Fibroblast of mammary gland (primary cell): ENCODE data around the gene ARHGAP33.

Source experiments
- DNase-seq: peaks from one replicate; pipeline ENCODE4 v3.0.0-alpha.2; 2010; ENCODE audit warnings: low read depth
- H3K4me3 ChIP-seq: 2 replicates; pipeline ENCODE4 v1.5.1; 2011; ENCODE audit warnings: low read depth, mild to moderate bottlenecking, low read length, moderate library complexity; ENCODE audit not compliant: control insufficient read depth
- CTCF ChIP-seq: conservative IDR thresholded peaks from 2 replicates; pipeline ENCODE4 v1.5.1; 2011; ENCODE audit warnings: low read depth, low read length, inconsistent platforms; ENCODE audit not compliant: control insufficient read depth, insufficient read depth

The ARHGAP33 gene

GRCh38 chr19:35776102-35776788 lies 881 bp downstream of the ARHGAP33 start:
- peak overlapping the region; percentile 66 for H3K4me3 ChIP-seq
- no peak for TF ChIP-seq CTCF
- no peak for DNase-seq

DNA sequence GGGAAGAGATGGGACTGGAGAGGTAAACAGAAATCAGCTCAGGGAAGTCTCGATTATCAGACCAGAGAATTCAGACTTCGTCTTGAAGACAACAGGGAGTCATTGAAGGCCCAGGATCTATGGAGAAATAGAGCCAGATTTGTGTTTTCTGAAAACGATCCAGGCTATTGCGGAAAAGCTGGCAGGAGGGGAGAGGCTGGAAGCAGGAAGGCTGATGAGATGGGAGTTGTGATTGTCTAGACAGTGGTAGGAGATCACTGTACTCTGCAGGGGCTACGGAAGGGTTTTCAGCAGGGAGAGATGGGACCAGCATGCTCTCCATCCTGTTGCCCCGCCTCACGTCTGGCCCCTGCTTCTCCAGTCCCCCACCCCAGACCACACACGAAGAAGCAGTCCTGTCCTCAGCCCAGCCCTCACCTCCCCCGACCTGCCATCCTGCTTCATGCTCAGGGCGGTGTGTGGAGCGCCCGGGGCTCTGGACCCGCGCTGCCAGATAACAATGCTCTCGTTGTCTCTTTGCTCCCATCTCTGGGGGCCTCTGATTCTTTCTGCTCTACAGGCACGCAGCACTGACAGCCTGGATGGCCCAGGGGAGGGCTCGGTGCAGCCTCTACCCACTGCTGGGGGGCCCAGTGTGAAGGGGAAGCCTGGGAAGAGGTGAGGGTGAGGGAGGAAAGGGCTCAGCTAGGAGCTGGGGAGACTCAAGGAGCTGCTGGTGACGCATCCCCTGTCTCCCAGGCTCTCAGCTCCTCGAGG lies 1.9 kb downstream of the ARHGAP33 start:
- TF ChIP-seq CTCF = no peak
- H3K4me3 ChIP-seq = no peak overlapping the region
- DNase-seq = no peak

GRCh38 chr19:35777961-35778360 lies 2.6 kb downstream of the ARHGAP33 start:
- no peak for TF ChIP-seq CTCF
- no peak overlapping the region for H3K4me3 ChIP-seq
- DNase-seq = no peak

DNA sequence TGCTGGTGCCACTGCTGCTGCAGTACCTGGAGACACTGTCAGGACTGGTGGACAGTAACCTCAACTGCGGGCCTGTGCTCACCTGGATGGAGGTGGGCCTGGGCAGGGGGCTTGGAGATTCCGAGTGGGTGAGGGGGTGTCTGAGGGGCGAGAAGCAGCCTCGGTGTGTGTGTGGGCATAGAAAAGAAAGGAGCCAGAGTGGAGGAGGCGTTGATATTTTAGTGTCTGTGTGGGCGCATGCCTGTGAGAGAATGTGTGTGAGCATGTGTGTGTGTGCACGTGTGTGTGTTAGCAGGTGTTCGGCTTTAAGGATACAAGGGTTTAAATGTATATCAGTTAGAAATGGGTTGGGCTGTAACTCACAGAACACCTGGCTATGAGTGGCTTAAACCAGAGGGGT lies 3.7 kb downstream of the ARHGAP33 start:
- no peak for DNase-seq
- no peak for TF ChIP-seq CTCF
- no peak overlapping the region for H3K4me3 ChIP-seq

- TF ChIP-seq CTCF = no peak
- no peak for DNase-seq
These were observed 4.7 kb downstream of the ARHGAP33 start for GRCh38 chr19:35780058-35780457.

GRCh38 chr19:35780717-35781116 lies 5.4 kb downstream of the ARHGAP33 start:
- no peak for DNase-seq
- H3K4me3 ChIP-seq = no peak overlapping the region
- TF ChIP-seq CTCF = no peak

More at GRCh38 chr19:35780058-35780457, 4.7 kb downstream of the ARHGAP33 start:
- H3K4me3 ChIP-seq = no peak overlapping the region

DNA sequence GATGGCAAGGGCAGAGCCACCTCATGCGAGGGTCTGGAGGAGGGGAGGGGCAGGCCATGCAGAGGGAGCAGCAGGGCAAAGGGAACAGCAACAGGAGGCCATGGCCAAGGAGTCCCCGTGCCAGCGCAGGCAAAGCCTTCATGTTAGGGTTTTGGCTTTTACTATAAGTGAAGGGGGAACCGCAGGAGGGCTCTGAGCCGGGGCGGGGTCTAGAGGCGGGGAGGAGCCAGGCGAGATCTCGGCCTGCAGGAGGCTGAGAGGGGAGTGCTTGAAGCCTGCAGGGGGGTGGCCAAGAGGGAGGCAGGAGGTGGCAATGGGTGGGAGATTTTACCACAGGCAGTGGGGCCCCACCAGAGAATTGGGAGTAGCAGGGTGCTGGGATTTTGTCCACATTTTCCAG lies 6.3 kb downstream of the ARHGAP33 start:
- no peak for TF ChIP-seq CTCF
- no peak overlapping the region for H3K4me3 ChIP-seq
- DNase-seq = no peak
